ENCODE results near the gene MTF2.

MTF2 gene

DNA sequence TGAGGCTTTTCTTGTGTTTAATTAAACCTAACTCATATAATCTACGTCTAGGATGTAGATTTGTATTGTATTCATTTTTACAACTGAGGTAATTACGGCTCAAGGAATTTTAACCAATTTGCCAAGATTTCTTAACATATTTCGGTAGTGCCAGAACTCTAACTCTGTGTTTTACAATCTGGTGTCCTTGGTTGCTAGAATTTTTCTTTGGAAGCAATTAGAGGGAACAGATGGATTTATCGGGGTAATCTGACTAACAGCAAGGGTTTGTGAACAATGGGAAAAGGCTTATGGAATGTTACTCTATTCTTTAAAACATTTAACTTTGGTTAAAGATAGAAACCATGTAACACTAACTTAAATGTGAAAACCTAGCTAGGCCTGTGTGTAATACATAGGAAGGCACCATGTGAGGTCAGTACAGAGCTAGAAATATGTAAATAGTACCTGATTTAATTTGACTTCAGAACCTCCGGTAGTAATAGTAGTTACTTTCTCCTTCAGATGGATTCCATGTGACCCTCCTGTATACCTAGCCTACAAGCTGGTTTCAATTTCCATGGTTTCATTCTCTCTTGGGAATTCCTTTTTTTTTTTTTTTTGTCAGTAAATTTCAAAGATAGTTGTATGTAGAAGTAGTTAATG lies 1.2 kb downstream of the MTF2 start:
- DNase-seq (ENCODE audit: low spot score) = no peak

DNA sequence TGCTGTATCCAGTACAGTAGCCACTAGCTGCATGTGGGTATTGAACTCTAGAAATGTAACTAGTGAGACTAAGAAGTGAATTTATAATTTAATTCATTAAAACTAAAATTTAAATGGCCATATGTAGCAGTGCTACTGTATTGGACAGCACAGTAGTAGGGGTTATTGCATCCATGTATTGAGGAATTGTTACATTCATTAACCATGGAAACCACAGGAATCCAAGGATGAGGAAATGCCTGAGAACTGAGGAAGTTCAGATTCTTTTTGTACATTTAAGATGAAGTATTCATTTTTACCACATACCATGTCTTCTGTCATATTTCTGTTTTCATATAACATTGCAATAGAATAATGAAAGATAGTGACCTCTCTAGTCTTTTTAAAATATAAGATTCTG lies 2.6 kb downstream of the MTF2 start:
- H3K36me3 ChIP-seq (ENCODE audit: low read depth) = peaks cover 35% of the 10 kb centered on the region
- H3K27ac ChIP-seq (ENCODE audit: poor library complexity, severe bottlenecking) = no peak overlapping the region
- no peaks in the 10 kb centered on the region for H3K27me3 ChIP-seq (ENCODE audit: insufficient read depth, poor library complexity, severe bottlenecking)
- ATAC-seq (ENCODE audit: low read depth) = peak; percentile 71
- peaks cover 19% of the 10 kb centered on the region for H3K4me1 ChIP-seq (ENCODE audit: insufficient read depth, poor library complexity, severe bottlenecking)
- H3K4me3 ChIP-seq (ENCODE audit: severe bottlenecking) = peak overlapping the region; percentile 85
- no peak for TF ChIP-seq CTCF (IDR thresholded peaks at IDR 0.05; ENCODE audit: poor library complexity, severe bottlenecking)
- no peaks in the 10 kb centered on the region for H3K9me3 ChIP-seq (ENCODE audit: severe bottlenecking)
- no peak for DNase-seq (ENCODE audit: low spot score)

More for the DNA sequence above, 1.2 kb downstream of the MTF2 start:
- no peaks in the 10 kb centered on the region for H3K9me3 ChIP-seq (ENCODE audit: severe bottlenecking)
- H3K4me1 ChIP-seq (ENCODE audit: insufficient read depth, poor library complexity, severe bottlenecking) = peaks cover 19% of the 10 kb centered on the region
- peaks cover 33% of the 10 kb centered on the region for H3K36me3 ChIP-seq (ENCODE audit: low read depth)
- peak; percentile 72 for TF ChIP-seq CTCF (IDR thresholded peaks at IDR 0.05; ENCODE audit: poor library complexity, severe bottlenecking)
- H3K27ac ChIP-seq (ENCODE audit: poor library complexity, severe bottlenecking) = peak overlapping the region; percentile 69
- peak overlapping the region; percentile 85 for H3K4me3 ChIP-seq (ENCODE audit: severe bottlenecking)
- peak; percentile 66 for ATAC-seq (ENCODE audit: low read depth)
- H3K27me3 ChIP-seq (ENCODE audit: insufficient read depth, poor library complexity, severe bottlenecking) = no peaks in the 10 kb centered on the region

- Histone ChIP-seq H3K36me3 (ENCODE audit: low read depth) (peaks cover 37% of the 10 kb centered on the region), H3K27ac (ENCODE audit: poor library complexity, severe bottlenecking) (no peak overlapping the region), H3K27me3 (ENCODE audit: insufficient read depth, poor library complexity, severe bottlenecking) (no peaks in the 10 kb centered on the region), H3K4me3 (ENCODE audit: severe bottlenecking) (no peak overlapping the region), H3K9me3 (ENCODE audit: severe bottlenecking) (no peaks in the 10 kb centered on the region), H3K4me1 (ENCODE audit: insufficient read depth, poor library complexity, severe bottlenecking) (peaks cover 19% of the 10 kb centered on the region)
- TF ChIP-seq CTCF (IDR thresholded peaks at IDR 0.05; ENCODE audit: poor library complexity, severe bottlenecking) = no peak
- DNase-seq (ENCODE audit: low spot score) (no peak), ATAC-seq (ENCODE audit: low read depth) (no peak)
Observed at GRCh38 chr1:93082313-93082712, 3.2 kb downstream of the MTF2 start.

DNA sequence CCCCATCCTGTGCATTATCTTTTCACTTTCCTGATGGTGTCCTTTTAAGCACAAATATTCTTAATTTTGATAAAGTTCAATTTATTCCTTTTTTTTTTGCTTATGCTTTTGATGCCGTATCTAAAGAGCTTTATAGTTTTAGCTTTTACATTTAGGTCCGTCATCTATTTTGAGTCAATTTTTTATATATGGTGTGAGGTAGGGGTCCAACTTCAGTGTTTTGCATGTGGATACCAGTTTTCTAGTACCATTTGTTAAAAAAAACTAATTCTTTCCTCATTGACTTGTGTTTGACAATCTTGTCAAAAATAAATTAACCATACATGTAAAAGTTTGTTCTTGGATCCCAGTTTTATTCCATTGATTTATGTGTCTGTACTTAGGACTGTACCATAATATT lies 4.9 kb downstream of the MTF2 start:
- Histone ChIP-seq H3K9me3 (ENCODE audit: severe bottlenecking) (no peaks in the 10 kb centered on the region), H3K36me3 (ENCODE audit: low read depth) (peaks cover 50% of the 10 kb centered on the region), H3K27ac (ENCODE audit: poor library complexity, severe bottlenecking) (no peak overlapping the region), H3K4me1 (ENCODE audit: insufficient read depth, poor library complexity, severe bottlenecking) (peaks cover 14% of the 10 kb centered on the region), H3K4me3 (ENCODE audit: severe bottlenecking) (no peak overlapping the region), H3K27me3 (ENCODE audit: insufficient read depth, poor library complexity, severe bottlenecking) (no peaks in the 10 kb centered on the region)
- DNase-seq (ENCODE audit: low spot score) = no peak
- ATAC-seq (ENCODE audit: low read depth) = no peak
- TF ChIP-seq CTCF (IDR thresholded peaks at IDR 0.05; ENCODE audit: poor library complexity, severe bottlenecking) = no peak

DNA sequence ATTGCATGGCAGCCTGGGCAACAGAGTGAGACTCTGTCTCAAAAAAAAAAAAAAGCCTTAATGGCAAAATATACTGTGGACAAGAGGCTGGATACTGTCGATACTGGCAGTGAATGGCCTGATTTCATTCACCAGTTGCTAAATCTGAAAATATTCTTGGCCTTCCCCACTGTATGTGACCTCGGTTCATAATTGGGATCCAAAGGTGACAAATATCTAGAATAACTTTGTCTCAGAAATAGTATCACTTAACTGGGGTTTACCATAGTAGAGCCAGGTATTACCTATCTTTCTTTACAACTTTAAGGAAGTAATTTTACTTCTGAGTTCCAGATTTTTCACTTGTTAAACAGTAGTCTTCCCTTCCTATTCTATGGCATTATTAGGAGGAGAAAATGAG lies 8.4 kb downstream of the MTF2 start:
- Histone ChIP-seq H3K27ac (ENCODE audit: poor library complexity, severe bottlenecking) (no peak overlapping the region), H3K36me3 (ENCODE audit: low read depth) (peaks cover 46% of the 10 kb centered on the region), H3K27me3 (ENCODE audit: insufficient read depth, poor library complexity, severe bottlenecking) (no peaks in the 10 kb centered on the region), H3K4me1 (ENCODE audit: insufficient read depth, poor library complexity, severe bottlenecking) (no peaks in the 10 kb centered on the region), H3K4me3 (ENCODE audit: severe bottlenecking) (no peak overlapping the region), H3K9me3 (ENCODE audit: severe bottlenecking) (no peaks in the 10 kb centered on the region)
- no peak for TF ChIP-seq CTCF (IDR thresholded peaks at IDR 0.05; ENCODE audit: poor library complexity, severe bottlenecking)
- no peak for DNase-seq (ENCODE audit: low spot score)
- ATAC-seq (ENCODE audit: low read depth) = no peak

Measured in RWPE2 (cell line).